Measurements from ENCODE around the gene MMP14.
"Not testable (repeated sequence)": the region's sequence is repeated elsewhere in the genome, so short reads cannot be mapped to it uniquely, and the experiment has no call there.

Gene MMP14

GRCh38 chr14:22841769-22842168 is 5.4 kb downstream of the MMP14 start:
- DNase-seq (ENCODE audit: low read depth in 1 of 2, low spot score in 1 of 2), result no peak

- DNase-seq (ENCODE audit: low read depth in 1 of 2, low spot score in 1 of 2), result no peak
Observed at GRCh38 chr14:22842211-22843122, 6.1 kb downstream of the MMP14 start.

GRCh38 chr14:22843123-22843925 is 6.9 kb downstream of the MMP14 start:
- no peak for DNase-seq (ENCODE audit: low read depth in 1 of 2, low spot score in 1 of 2)

DNA sequence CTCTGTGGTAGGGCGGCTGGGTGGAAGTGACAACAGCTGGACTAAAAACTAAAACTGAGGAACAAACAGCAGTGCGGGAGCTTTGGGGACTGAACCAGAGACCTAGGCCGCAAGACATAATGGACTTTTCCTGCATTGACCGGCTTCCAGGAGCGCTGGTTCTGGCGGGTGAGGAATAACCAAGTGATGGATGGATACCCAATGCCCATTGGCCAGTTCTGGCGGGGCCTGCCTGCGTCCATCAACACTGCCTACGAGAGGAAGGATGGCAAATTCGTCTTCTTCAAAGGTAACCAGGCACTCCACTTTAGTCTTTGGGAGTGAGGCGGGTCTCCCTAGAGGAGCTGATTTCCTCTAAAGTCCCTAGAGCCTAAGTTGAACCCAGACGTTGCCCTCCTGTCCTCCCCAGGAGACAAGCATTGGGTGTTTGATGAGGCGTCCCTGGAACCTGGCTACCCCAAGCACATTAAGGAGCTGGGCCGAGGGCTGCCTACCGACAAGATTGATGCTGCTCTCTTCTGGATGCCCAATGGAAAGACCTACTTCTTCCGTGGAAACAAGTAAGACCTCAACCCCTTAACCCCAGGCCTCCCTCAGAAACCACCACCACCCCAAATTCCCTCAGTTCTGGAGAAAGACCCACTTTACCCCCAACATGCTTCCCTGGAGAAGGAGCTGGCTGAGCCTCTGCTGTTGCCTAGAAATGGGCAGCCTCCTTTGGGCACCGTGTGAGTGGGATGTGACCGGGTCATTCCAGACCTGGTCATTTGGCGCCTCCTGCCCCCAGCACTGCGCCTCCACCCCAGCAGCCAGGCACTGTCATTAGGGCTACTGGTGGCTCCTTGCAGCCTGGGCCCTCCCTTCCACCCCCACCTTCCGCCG is 8.1 kb downstream of the MMP14 start:
- no peak for DNase-seq (ENCODE audit: low read depth in 1 of 2, low spot score in 1 of 2)

- no peak for DNase-seq (ENCODE audit: low read depth in 1 of 2, low spot score in 1 of 2)
Observed at GRCh38 chr14:22845103-22845394, 8.7 kb downstream of the MMP14 start.

DNA sequence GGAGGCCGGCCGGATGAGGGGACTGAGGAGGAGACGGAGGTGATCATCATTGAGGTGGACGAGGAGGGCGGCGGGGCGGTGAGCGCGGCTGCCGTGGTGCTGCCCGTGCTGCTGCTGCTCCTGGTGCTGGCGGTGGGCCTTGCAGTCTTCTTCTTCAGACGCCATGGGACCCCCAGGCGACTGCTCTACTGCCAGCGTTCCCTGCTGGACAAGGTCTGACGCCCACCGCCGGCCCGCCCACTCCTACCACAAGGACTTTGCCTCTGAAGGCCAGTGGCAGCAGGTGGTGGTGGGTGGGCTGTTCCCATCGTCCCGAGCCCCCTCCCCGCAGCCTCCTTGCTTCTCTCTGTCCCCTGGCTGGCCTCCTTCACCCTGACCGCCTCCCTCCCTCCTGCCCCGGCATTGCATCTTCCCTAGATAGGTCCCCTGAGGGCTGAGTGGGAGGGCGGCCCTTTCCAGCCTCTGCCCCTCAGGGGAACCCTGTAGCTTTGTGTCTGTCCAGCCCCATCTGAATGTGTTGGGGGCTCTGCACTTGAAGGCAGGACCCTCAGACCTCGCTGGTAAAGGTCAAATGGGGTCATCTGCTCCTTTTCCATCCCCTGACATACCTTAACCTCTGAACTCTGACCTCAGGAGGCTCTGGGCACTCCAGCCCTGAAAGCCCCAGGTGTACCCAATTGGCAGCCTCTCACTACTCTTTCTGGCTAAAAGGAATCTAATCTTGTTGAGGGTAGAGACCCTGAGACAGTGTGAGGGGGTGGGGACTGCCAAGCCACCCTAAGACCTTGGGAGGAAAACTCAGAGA is 9.6 kb downstream of the MMP14 start:
- no peak for DNase-seq (ENCODE audit: low read depth in 1 of 2, low spot score in 1 of 2)

DNA sequence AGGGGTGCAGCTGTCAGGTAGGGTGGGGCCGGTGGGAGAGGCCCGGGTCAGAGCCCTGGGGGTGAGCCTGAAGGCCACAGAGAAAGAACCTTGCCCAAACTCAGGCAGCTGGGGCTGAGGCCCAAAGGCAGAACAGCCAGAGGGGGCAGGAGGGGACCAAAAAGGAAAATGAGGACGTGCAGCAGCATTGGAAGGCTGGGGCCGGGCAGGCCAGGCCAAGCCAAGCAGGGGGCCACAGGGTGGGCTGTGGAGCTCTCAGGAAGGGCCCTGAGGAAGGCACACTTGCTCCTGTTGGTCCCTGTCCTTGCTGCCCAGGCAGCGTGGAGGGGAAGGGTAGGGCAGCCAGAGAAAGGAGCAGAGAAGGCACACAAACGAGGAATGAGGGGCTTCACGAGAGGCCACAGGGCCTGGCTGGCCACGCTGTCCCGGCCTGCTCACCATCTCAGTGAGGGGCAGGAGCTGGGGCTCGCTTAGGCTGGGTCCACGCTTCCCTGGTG is 10.5 kb downstream of the MMP14 start:
- DNase-seq (ENCODE audit: low read depth in 1 of 2, low spot score in 1 of 2), result no peak

DNA sequence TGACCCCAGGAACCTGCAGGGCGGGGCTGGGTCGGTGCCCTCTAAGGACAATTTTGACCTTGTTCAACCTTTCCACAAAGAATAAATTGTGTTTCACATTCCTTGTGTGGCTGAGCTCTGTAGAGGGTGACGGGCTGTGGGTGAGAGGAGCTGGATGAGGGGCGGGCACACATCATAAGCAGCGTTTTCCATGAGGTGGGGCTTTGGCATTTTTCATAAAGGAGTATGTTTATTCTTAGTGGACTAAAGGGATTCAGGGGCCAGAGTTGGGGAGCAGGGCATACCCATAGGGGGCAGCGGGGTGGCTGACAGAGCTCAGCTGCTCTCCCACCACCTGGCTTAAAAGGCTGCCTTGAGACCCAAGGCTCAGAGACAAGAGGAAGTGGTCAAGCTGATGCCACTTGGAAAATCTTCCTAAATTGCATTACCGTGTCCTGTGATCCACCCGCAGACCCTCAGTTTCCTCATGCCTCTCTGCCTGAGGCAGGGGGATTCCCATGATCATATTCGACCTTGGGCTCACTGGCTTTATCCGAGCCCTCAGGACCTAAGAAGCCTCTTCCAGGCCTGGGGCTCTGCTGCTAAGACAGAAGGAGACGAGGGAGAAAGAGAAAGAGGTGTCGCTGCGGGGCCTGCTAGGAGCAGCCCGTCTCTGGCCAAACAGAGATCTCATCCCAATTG is 11.4 kb downstream of the MMP14 start:
- DNase-seq (ENCODE audit: low read depth in 1 of 2, low spot score in 1 of 2), result no peak

DNA sequence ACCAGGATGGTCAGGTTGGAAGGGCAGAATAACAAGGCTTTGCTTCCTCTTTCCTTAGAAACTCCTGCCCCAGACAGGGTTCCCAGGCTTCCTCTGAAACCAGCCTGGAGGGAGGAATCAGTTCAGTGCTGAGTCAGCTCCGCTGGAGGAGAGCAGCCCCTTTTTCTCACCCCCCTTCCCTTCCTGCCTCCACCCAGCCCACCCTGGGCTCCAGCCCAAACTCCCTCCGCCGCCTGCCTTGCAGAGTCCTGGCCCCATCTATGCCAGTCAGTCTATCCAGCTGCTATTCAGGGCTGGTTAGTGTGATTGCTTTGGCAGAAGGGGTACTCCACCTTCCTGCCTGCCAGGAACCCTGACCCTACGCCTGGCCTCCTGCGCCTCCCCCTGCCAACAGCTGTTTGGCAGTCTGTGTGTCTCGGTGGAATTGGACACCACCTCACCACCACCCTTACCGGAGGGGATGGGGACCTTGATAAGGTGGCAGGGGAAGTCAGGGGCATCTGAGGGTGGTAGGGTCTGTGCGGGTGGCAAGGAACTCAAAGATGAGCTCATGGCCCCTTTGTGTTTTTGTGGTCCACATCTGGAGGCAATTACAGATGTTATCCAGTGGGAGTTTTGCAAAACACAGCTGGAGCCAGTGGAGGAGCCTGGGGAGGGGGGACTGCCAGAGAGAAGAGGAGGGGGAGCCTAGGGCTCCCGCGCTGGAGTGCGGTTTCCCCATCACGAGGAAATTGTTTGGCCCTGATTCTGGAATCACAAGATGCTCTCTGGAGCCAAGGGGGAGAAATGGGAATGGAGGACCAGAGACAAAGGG is 12.2 kb downstream of the MMP14 start:
- DNase-seq (ENCODE audit: low read depth in 1 of 2, low spot score in 1 of 2), result no peak

- DNase-seq (ENCODE audit: low read depth in 1 of 2, low spot score in 1 of 2), result no peak
Observed at GRCh38 chr14:22849212-22849819, 12.9 kb downstream of the MMP14 start.

DNA sequence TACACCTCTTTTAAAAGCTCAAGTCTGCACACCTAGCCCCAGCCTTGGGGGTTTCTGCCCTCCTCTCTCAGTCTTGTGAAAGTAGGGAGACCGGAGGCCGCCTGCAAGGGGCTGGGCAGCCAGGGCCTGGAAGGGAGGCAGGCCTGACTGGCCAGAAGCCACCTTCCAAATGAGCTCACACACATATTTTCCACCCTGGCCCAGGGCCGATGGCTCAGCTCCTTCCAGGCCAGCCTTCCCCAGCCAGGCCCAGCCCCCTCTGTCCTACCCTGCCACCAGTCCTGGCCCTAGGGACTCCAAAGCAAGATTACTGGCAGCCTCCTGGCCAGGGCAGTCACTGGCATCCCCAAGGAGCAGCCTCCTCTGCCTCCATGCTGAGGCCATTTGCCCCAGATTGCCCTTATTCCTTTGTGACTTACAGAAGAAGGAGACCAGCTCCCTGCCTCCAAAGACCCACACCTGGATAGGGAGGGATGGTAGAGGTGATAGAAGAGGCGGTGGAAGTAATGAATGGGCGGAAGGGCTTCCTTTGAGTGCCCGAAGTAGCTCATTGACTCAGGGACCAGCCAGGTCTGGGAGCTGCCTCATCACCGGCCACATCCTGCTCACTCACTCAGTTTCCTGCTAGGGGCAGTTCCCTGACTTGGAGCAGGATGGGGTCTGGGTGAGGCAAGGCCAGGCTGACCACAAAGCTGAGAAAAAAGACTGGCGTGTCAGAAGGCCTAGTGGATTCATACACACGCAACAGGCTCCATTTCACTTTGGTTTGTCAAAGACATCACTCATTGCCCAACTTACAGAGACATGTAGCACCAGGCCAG is 14.8 kb downstream of the MMP14 start:
- DNase-seq (ENCODE audit: low read depth in 1 of 2, low spot score in 1 of 2), result no peak

GRCh38 chr14:22852178-22852577 is 15.8 kb downstream of the MMP14 start:
- DNase-seq (ENCODE audit: low read depth in 1 of 2, low spot score in 1 of 2), result not testable (repeated sequence)

DNA sequence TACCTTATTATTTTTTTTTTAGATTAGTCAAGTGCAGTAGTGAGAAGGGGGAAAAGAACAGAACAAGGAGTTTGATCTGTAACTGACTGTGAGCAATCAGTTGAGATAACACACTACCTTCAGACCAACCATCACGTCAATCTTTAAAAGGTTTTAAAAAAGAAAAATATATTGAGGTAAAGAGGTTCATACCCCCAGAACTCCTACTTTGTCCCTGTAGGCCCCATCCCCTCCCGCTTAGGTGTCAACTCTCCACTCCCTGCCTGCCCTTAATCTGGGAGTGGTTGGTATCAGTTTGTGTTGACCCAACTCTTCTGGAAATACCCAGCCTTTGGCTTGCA is 16.2 kb downstream of the MMP14 start:
- DNase-seq (ENCODE audit: low read depth in 1 of 2, low spot score in 1 of 2), result no peak

DNA sequence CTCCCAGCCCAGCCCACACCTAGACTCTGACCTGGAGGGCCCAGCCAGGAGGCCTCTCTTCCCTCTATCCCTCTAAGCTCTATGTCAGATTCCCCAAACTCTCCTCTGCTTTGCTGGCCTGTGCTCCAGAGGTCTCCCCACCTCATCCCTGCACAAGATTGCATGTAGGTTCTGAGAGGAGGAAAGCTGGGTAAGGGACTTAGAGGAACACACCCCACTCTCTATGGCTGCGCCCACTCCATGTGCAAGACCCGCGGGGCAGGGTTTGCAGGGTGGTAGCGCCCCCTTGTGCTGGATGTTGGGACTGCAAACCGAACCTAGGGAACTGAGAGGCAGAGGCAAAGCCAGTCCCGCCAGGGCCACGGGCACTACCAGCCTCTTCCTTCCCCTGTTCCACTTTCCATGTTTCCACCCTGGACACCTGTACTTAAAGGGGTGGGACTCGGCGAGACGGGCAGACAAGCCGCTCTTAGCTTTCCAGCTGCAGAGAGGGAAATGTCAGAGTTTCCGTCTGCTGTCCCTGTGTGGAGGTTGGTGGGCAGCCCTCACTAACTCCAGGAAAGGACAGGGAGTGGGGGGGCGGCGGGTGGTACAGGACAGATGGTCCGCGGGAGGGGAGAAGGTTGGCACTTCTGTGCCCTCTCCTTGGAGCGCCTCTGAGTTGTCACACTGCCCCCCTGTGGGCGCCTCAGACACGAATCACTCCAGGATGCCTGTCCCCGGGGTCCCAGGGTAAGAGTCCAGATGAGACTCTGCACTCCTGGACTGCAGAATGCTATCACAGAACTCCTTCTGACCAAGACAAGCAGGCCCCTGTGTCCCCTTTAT is 16.8 kb downstream of the MMP14 start:
- DNase-seq (ENCODE audit: low read depth in 1 of 2, low spot score in 1 of 2), result peak; percentile 80 to 93

DNA sequence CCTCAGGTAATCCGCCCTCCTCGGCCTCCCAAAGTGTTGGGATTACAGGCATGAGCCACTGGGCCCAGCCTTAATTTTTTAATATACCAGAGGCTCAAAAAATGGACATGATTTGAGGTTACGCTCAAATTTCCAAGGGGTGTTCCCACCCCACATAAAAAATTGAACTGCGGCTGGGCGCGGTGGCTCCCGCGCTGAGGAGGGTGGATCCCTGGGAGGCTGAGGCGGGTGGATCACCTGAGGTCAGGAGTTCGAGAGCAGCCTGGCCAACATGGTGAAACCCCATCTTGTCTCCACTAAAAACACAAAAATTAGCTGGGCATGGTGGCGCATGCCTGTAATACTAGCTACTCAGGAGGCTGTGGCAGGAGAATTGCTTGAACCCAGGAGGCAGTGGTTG is 17.9 kb downstream of the MMP14 start:
- not testable (repeated sequence) for DNase-seq (ENCODE audit: low read depth in 1 of 2, low spot score in 1 of 2)

GRCh38 chr14:22854963-22855724 is 18.8 kb downstream of the MMP14 start:
- DNase-seq (ENCODE audit: low read depth in 1 of 2, low spot score in 1 of 2), result no peak
